HepG2 (cell line): ENCODE results near the gene RNF114. TPM values are rescaled to one million over a fixed set of nuclear protein-coding genes. Genes with fewer than 3 reads are reported as not detected.

ENCODE experiments used
- CENPX ChIP-seq: sonication (generic); formaldehyde crosslinking; IDR thresholded peaks from 2 replicates; pipeline ENCODE4 v1.9.0; 2021; ENCODE audit warnings: mild to moderate bottlenecking, missing genetic modification reagents, moderate library complexity
- CTCF ChIP-seq: sonication (generic); formaldehyde crosslinking; IDR thresholded peaks from 2 replicates; pipeline ENCODE4 v1.5.0; 2020; ENCODE audit warnings: mild to moderate bottlenecking, missing genetic modification reagents, moderate library complexity
- GMEB2 ChIP-seq: IDR thresholded peaks from 2 replicates; pipeline ENCODE4 v1.6.1; 2016; ENCODE audit warnings: missing biosample characterization, missing genetic modification reagents, low read depth
- MAFF ChIP-seq: IDR thresholded peaks from 2 replicates; pipeline ENCODE4 v1.6.1; 2011; ENCODE audit warnings: low read depth, low read length, improper control_type of control experiment
- MIXL1 ChIP-seq: IDR thresholded peaks from 2 replicates; pipeline ENCODE4 v1.6.1; 2016
- MZF1 ChIP-seq: sonication (generic); formaldehyde crosslinking; IDR thresholded peaks from 2 replicates; pipeline ENCODE4 v1.8.1; 2023; ENCODE audit warnings: mild to moderate bottlenecking, missing genetic modification reagents, borderline replicate concordance
- SIX4 ChIP-seq: sonication (generic); formaldehyde crosslinking; IDR thresholded peaks from 2 replicates; pipeline ENCODE4 v1.4.0; 2020; ENCODE audit warnings: missing genetic modification reagents
- SRY ChIP-seq: sonication (generic); formaldehyde crosslinking; IDR thresholded peaks from 2 replicates; pipeline ENCODE4 v1.8.0; 2022; ENCODE audit warnings: mild to moderate bottlenecking, missing genetic modification reagents
- ZNF296 ChIP-seq: sonication (generic); formaldehyde crosslinking; conservative IDR thresholded peaks from 2 replicates; pipeline ENCODE4 v1.5.0; 2020; ENCODE audit warnings: mild to moderate bottlenecking, missing genetic modification reagents
- ZNF354B ChIP-seq: sonication (generic); formaldehyde crosslinking; IDR thresholded peaks from 2 replicates; pipeline ENCODE4 v1.8.0; 2022; ENCODE audit warnings: mild to moderate bottlenecking, missing genetic modification reagents
- ZNF550 ChIP-seq: sonication (generic); formaldehyde crosslinking; IDR thresholded peaks from 2 replicates; pipeline ENCODE4 v1.4.0; 2020; ENCODE audit warnings: mild to moderate bottlenecking, missing genetic modification reagents, borderline replicate concordance
- ZNF609 ChIP-seq: sonication (generic); formaldehyde crosslinking; IDR thresholded peaks from 2 replicates; pipeline ENCODE4 v1.4.0; 2020; ENCODE audit warnings: mild to moderate bottlenecking, missing genetic modification reagents, borderline replicate concordance
- polyA plus RNA-seq, 8 experiments: library from polyadenylated mRNA; depleted of rRNA in 3 of 8; stranded (reverse) in 7 of 8; unstranded in 1 of 8; fragments of >200 nt; fragmentation: Illumina TruSeq in 4 of 8; extraction: Trizol in 4 of 8; gene quantifications; 2 replicates each; pipeline versions ENCODE4 v1.2.1 to v1.2.3, GENCODE V29; 2011 to 2016; ENCODE audit warnings: low read depth in 4 of 8, missing spikeins in 1 of 8, mixed read lengths in 1 of 8; ENCODE audit not compliant: insufficient read depth in 1 of 8
- total RNA-seq, 5 experiments: library from RNA; depleted of rRNA; stranded (reverse); fragments of >200 nt; fragmentation: Illumina TruSeq; extraction: Trizol; gene quantifications; 2 replicates each; pipeline ENCODE4 v1.2.3, GENCODE V29; 2016; ENCODE audit warnings: low read depth in 1 of 5
- TF ChIP-seq, protein P1 (sequence below): sonication (generic); formaldehyde crosslinking; IDR thresholded peaks from 2 replicates; pipeline ENCODE4 v1.5.0; 2020; ENCODE audit warnings: mild to moderate bottlenecking, low read depth, missing genetic modification reagents, borderline replicate concordance
- TF ChIP-seq, protein P2 (sequence below): sonication (generic); formaldehyde crosslinking; conservative IDR thresholded peaks from 2 replicates; pipeline ENCODE4 v1.8.0; 2022; ENCODE audit warnings: low read depth, missing genetic modification reagents
- TF ChIP-seq, protein P3 (sequence below): sonication (generic); formaldehyde crosslinking; IDR thresholded peaks from 2 replicates; pipeline ENCODE4 v1.5.1; 2020; ENCODE audit warnings: missing genetic modification reagents, mild to moderate bottlenecking, borderline replicate concordance

RNF114 gene
- total and polyA plus RNA-seq, 2 of the 13 experiments (the other 11 are each of a cell fraction or from before 2014, with no cell fraction given) = 119 to 126 TPM

GRCh38 chr20:49936153-49937026 lies at the start of gene RNF114 (continued):
- TF ChIP-seq GMEB2 (CRISPR knock-in tag) (peak; percentile 66), MIXL1 (CRISPR knock-in tag) (no peak), ZNF550 (CRISPR knock-in tag) (peak; percentile 75), ZNF609 (CRISPR knock-in tag) (0 out of 2 replicates have a peak, but pooled peaks have one; percentile 18), SRY (peak; percentile 92), ZNF296 (CRISPR knock-in tag) (no peak), ZNF354B (CRISPR knock-in tag) (no peak; the same call in 1 of the 2 replicates), MZF1 (CRISPR knock-in tag) (0 out of 2 replicates have a peak, but pooled peaks have one; percentile 17), CTCF (CRISPR knock-in tag) (peak; percentile 46), MAFF (no peak), CENPX (CRISPR knock-in tag) (no peak), SIX4 (peak; percentile 48; the same call in 1 of the 2 replicates)
- TF ChIP-seq, protein P1, sequence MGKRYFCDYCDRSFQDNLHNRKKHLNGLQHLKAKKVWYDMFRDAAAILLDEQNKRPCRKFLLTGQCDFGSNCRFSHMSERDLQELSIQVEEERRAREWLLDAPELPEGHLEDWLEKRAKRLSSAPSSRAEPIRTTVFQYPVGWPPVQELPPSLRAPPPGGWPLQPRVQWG (CRISPR knock-in tag) = no peak
- TF ChIP-seq, protein P2, sequence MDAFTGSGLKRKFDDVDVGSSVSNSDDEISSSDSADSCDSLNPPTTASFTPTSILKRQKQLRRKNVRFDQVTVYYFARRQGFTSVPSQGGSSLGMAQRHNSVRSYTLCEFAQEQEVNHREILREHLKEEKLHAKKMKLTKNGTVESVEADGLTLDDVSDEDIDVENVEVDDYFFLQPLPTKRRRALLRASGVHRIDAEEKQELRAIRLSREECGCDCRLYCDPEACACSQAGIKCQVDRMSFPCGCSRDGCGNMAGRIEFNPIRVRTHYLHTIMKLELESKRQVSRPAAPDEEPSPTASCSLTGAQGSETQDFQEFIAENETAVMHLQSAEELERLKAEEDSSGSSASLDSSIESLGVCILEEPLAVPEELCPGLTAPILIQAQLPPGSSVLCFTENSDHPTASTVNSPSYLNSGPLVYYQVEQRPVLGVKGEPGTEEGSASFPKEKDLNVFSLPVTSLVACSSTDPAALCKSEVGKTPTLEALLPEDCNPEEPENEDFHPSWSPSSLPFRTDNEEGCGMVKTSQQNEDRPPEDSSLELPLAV (CRISPR knock-in tag) = no peak
- TF ChIP-seq, protein P3, sequence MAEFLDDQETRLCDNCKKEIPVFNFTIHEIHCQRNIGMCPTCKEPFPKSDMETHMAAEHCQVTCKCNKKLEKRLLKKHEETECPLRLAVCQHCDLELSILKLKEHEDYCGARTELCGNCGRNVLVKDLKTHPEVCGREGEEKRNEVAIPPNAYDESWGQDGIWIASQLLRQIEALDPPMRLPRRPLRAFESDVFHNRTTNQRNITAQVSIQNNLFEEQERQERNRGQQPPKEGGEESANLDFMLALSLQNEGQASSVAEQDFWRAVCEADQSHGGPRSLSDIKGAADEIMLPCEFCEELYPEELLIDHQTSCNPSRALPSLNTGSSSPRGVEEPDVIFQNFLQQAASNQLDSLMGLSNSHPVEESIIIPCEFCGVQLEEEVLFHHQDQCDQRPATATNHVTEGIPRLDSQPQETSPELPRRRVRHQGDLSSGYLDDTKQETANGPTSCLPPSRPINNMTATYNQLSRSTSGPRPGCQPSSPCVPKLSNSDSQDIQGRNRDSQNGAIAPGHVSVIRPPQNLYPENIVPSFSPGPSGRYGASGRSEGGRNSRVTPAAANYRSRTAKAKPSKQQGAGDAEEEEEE (CRISPR knock-in tag) = no peak
